Measurements from ENCODE around the gene OR2G2. TPM values are rescaled to one million over a fixed set of nuclear protein-coding genes. Genes with fewer than 3 reads are reported as not detected.

The OR2G2 gene
- total RNA-seq, 1 experiment from 2014 or later = not detected

DNA sequence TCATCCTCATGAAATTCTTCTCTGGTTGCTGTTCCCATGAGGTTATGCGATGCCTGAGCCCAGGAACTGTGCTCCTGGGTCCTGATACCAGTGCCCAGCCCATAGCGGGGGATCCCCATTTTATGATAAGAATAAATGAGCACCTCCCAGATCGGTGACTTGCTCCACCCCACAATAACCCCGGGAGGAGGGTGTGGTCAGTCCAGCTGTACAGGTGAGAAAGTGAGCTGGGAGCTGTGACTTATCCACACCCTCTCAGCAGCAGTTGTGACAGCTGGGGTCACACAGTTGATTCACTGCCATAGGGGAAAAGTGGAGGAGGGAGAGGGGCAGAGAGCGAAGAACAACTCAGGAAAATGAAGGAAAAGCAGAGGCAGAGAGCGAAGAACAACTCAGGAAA lies 50.6 kb downstream of the OR2G2 start:
- peak; percentile 5; the same call in 1 of the 2 replicates for ATAC-seq
- no peaks in the 10 kb centered on the region for H3F3A ChIP-seq (ENCODE audit: low read length, unreplicated experiment)
- H3K79me2 ChIP-seq (ENCODE audit: low read length) = no peaks in the 10 kb centered on the region
- ChIA-PET POLR2A (ENCODE audit: unreplicated experiment) (no interaction called here), CTCF (interaction anchor here (0.5 kb wide), 1 partner anchor 220 kb away, joined by 5 read pairs; no protein-coding TSS in a partner anchor)
- H4K20me1 ChIP-seq (ENCODE audit: low read length) = no peaks in the 10 kb centered on the region
- peak overlapping the region; percentile 69 for H3K4me3 ChIP-seq (ENCODE audit: low read length)
- TSS peak; percentile 81 for BruUV-seq (replicated peaks)
- H3K9me2 ChIP-seq (replicated peaks; ENCODE audit: low read length) = no peaks in the 10 kb centered on the region
- DNase-seq = peak; percentile 26
- intact Hi-C loops (cut with micrococcal nuclease) = loop anchor here (1.0 kb wide), 2 partner anchors 62 to 109 kb away; no protein-coding TSS in a partner anchor
- peak overlapping the region; percentile 88 for H3K4me2 ChIP-seq (ENCODE audit: low read length)
- TF ChIP-seq EZH2phosphoT487 (IDR thresholded peaks at IDR 0.05; ENCODE audit: borderline replicate concordance, low read length) (no peak), EZH2 (IDR thresholded peaks at IDR 0.05; ENCODE audit: low read length, unreplicated experiment) (no peak), CTCF (conservative IDR thresholded peaks at IDR 0.05; ENCODE audit: low read depth, low read length) (no peak)
- peaks cover 26% of the 10 kb centered on the region for H3K4me1 ChIP-seq (ENCODE audit: insufficient read depth, low read length)
- no peaks in the 10 kb centered on the region for H3K9me3 ChIP-seq (ENCODE audit: low read length)
- peaks cover 9% of the 10 kb centered on the region; the same call in 1 of the 2 replicates for H3K27me3 ChIP-seq (ENCODE audit: low read length)
- H3K36me3 ChIP-seq (ENCODE audit: low read depth, low read length) = no peaks in the 10 kb centered on the region
- peak overlapping the region; percentile 94 for H2AFZ ChIP-seq (ENCODE audit: low read length)
- no peak overlapping the region for H3K27ac ChIP-seq (ENCODE audit: low read length)
- H3K9ac ChIP-seq (ENCODE audit: low read length) = peak overlapping the region; percentile 79

Other genes with a start within 250 kb of the OR2G2 start
- gene NLRP3, start 172.2 kb upstream of the OR2G2 start, total RNA-seq (2014; rRNA removed) = 0.35 and 0.40 TPM in 2 replicates
- gene OR2B11, start 130.3 kb upstream of the OR2G2 start, total RNA-seq (2014; rRNA removed) = not detected in 2 replicates
- not detected in 2 replicates for gene OR2C3, start 51.9 kb upstream of the OR2G2 start, total RNA-seq (2014; rRNA removed)
- not detected in 2 replicates for gene GCSAML, start 39.2 kb upstream of the OR2G2 start, total RNA-seq (2014; rRNA removed)
- gene OR2G3, start 17.2 kb downstream of the OR2G2 start, total RNA-seq (2014; rRNA removed) = not detected in 2 replicates
- not detected in 2 replicates for gene OR13G1, start 91.4 kb downstream of the OR2G2 start, total RNA-seq (2014; rRNA removed)
- gene OR6F1, start 128.3 kb downstream of the OR2G2 start, total RNA-seq (2014; rRNA removed) = not detected in 2 replicates
- gene OR14K1, start 150.3 kb downstream of the OR2G2 start, total RNA-seq (2014; rRNA removed) = not detected in 2 replicates
- not detected in 2 replicates for gene OR14A2, start 159.8 kb downstream of the OR2G2 start, total RNA-seq (2014; rRNA removed)
- gene OR1C1, start 172.2 kb downstream of the OR2G2 start, total RNA-seq (2014; rRNA removed) = not detected in 2 replicates
- gene OR14A16, start 235.8 kb downstream of the OR2G2 start, total RNA-seq (2014; rRNA removed) = not detected in 2 replicates

All from PC-3 (cell line).